Measurements from ENCODE around the gene FAT1. TPM values are rescaled to one million over a fixed set of nuclear protein-coding genes. Genes with fewer than 3 reads are reported as not detected.

FAT1 gene
- total and polyA plus RNA-seq, 5 donors from 2014 or later = 0.10 TPM; not detected in 4

DNA sequence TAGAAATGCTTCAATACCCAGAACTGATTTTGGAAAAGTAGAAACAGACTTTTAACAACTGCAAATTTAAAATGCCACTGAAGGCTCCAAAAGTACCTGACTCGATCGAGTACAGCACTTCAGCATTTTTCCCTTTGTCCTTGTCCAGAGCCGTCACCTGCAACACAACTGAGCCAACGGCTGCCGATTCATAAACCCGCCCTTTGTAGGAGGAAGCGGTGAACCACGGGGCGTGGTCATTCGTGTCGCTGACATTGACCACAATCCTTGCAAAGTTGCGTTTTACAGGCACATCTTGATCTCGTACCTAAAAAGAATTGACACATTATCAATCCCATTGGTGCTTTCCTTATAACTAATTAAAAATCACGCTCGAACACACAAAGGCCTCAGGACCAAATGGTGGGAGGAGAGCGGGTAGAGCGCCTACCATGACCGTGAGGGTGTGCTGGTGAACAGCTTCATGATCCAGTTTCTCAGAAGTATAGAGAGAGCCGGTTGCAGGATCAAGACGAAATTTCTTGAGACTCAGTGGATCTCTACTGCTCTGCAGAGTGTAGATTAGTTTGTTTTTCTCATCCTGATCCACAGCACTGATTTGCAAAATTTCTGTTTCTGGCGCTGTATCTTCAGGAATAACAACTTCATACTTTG is 95.5 kb downstream of the FAT1 start:
- Mint-ChIP-seq H3K4me3 (no peak overlapping the region), H3K27ac (no peak overlapping the region), H3K27me3 (no peaks in the 10 kb centered on the region), H3K9me3 (peaks cover 0 to 7% (median 4%) of the 10 kb centered on the region in 7 donors), H3K36me3 (no peaks in the 10 kb centered on the region), H3K4me1 (peaks cover 0 to 7% (median 5%) of the 10 kb centered on the region in 4 donors)
- DNase-seq = peak in 2 of 3 donors; percentile 1 to 39
- Histone ChIP-seq H3K27ac (ENCODE audit: insufficient read depth, low read length, poor library complexity, severe bottlenecking) (no peak overlapping the region), H3K9me3 (ENCODE audit: control insufficient read depth in 2 of 2, low read length in 2 of 2) (no peaks in the 10 kb centered on the region), H3K4me3 (ENCODE audit: low read depth, low read length) (no peak overlapping the region), H3K36me3 (ENCODE audit: control insufficient read depth, insufficient read depth, low read length) (no peaks in the 10 kb centered on the region), H3K4me1 (ENCODE audit: control insufficient read depth, insufficient read depth, low read length, poor library complexity, severe bottlenecking) (no peaks in the 10 kb centered on the region), H3K27me3 (ENCODE audit: control insufficient read depth, insufficient read depth, low read length) (no peaks in the 10 kb centered on the region)
- no peak for ATAC-seq (ENCODE audit: low read depth in 2 of 2)

DNA sequence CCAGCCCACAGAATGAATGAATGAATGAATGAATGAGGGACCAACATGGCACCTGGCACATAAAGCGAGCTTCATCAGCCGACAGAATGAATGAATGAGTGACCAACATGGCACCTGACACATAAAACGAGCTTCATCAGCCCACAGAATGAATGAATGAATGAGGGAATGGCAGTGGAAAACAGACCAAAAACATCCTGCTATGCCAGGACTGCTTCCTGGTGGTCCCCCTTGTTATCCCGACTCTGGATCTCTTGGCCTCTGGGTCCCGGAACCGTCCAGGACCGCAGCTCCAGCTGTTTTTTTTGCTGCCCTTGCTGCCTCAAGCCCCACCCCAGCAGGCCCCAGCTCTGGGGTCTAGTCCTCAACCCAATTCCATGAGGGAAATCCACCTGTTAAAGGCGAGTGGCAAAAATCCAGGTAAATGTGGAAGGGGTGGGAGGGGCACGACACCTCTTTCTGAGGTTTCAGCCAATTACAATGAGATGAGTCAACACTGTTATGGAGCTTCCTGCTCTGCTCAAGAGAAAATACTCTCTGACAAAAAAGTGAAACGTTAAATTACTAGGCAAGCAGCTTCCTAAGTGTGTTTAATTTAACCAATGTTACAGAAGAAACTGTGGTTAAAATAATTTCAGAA is 96.3 kb downstream of the FAT1 start:
- no peak overlapping the region for H3K4me3 Mint-ChIP-seq
- Histone ChIP-seq H3K27ac (ENCODE audit: insufficient read depth, low read length, poor library complexity, severe bottlenecking) (no peak overlapping the region), H3K4me3 (ENCODE audit: low read depth, low read length) (no peak overlapping the region), H3K9me3 (ENCODE audit: control insufficient read depth in 2 of 2, low read length in 2 of 2) (no peaks in the 10 kb centered on the region), H3K27me3 (ENCODE audit: control insufficient read depth, insufficient read depth, low read length) (no peaks in the 10 kb centered on the region), H3K36me3 (ENCODE audit: control insufficient read depth, insufficient read depth, low read length) (no peaks in the 10 kb centered on the region), H3K4me1 (ENCODE audit: control insufficient read depth, insufficient read depth, low read length, poor library complexity, severe bottlenecking) (no peaks in the 10 kb centered on the region)
- H3K27ac Mint-ChIP-seq = no peak overlapping the region
- no peaks in the 10 kb centered on the region for H3K36me3 Mint-ChIP-seq
- DNase-seq (peak in 2 of 3 donors; percentile 2 to 3), ATAC-seq (ENCODE audit: low read depth in 2 of 2) (no peak)
- H3K9me3 Mint-ChIP-seq = peaks cover 0 to 10% (median 4%) of the 10 kb centered on the region in 7 donors
- H3K4me1 Mint-ChIP-seq = peaks cover 0 to 7% (median 5%) of the 10 kb centered on the region in 4 donors
- no peaks in the 10 kb centered on the region for H3K27me3 Mint-ChIP-seq

DNA sequence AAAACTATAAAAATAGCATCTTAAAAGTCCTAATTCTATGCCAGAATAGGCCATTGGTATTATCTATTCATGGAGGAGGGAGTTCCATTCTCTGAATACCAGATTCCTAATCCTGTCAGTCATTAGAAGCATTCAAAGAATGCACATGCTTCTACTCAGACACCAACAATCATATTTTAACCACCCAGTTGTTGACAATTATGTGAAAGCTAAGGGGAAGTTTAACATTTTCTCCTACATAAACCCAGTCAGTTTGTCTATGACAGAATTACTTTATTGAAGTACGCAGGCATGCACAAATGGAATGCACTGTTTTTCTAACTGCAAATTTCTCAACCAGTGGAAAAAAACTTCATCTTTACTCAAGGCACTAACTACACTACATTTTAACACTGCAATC is 98.7 kb downstream of the FAT1 start:
- H3K36me3 Mint-ChIP-seq = no peaks in the 10 kb centered on the region
- Histone ChIP-seq H3K27ac (ENCODE audit: insufficient read depth, low read length, poor library complexity, severe bottlenecking) (no peak overlapping the region), H3K4me1 (ENCODE audit: control insufficient read depth, insufficient read depth, low read length, poor library complexity, severe bottlenecking) (no peaks in the 10 kb centered on the region), H3K36me3 (ENCODE audit: control insufficient read depth, insufficient read depth, low read length) (no peaks in the 10 kb centered on the region), H3K4me3 (ENCODE audit: low read depth, low read length) (no peak overlapping the region), H3K27me3 (ENCODE audit: control insufficient read depth, insufficient read depth, low read length) (no peaks in the 10 kb centered on the region), H3K9me3 (ENCODE audit: control insufficient read depth in 2 of 2, low read length in 2 of 2) (no peaks in the 10 kb centered on the region)
- H3K27me3 Mint-ChIP-seq = no peaks in the 10 kb centered on the region
- H3K9me3 Mint-ChIP-seq = peaks cover 0 to 10% (median under 1%) of the 10 kb centered on the region in 7 donors
- no peak overlapping the region for H3K27ac Mint-ChIP-seq
- no peak overlapping the region for H3K4me3 Mint-ChIP-seq
- ATAC-seq (ENCODE audit: low read depth in 2 of 2) (no peak), DNase-seq (no peak)
- H3K4me1 Mint-ChIP-seq = peaks cover 0 to 7% (median 5%) of the 10 kb centered on the region in 4 donors

DNA sequence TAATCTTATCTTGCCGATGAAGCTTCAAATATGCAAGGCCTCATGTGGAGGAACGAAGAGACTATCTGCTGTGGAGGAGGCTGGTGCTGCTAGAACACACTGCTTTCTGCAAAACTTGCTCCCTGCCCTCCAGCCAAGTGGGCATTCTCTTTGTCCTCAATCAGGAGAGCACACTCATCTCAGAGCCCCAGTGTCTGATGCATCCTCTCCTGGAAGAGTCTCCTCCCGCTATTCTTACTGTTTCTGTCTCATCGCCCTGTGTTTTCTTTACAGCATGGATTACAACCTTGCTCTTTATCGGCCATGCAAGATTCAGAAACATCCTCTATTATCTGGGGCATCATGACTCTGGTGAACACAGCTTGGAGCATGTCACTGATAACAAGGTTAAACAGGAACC is 100.1 kb downstream of the FAT1 start:
- no peak overlapping the region for H3K4me3 ChIP-seq (ENCODE audit: low read depth, low read length)
- Mint-ChIP-seq H3K36me3 (no peaks in the 10 kb centered on the region), H3K4me1 (peaks cover 0 to 7% (median 5%) of the 10 kb centered on the region in 4 donors), H3K9me3 (peaks cover 0 to 10% (median 0%) of the 10 kb centered on the region in 7 donors), H3K27me3 (no peaks in the 10 kb centered on the region), H3K4me3 (no peak overlapping the region), H3K27ac (no peak overlapping the region)
- no peaks in the 10 kb centered on the region for H3K27me3 ChIP-seq (ENCODE audit: control insufficient read depth, insufficient read depth, low read length)
- no peaks in the 10 kb centered on the region for H3K36me3 ChIP-seq (ENCODE audit: control insufficient read depth, insufficient read depth, low read length)
- no peak for DNase-seq
- ATAC-seq (ENCODE audit: low read depth in 2 of 2) = no peak
- no peaks in the 10 kb centered on the region for H3K9me3 ChIP-seq (ENCODE audit: control insufficient read depth in 2 of 2, low read length in 2 of 2)
- H3K4me1 ChIP-seq (ENCODE audit: control insufficient read depth, insufficient read depth, low read length, poor library complexity, severe bottlenecking) = no peaks in the 10 kb centered on the region
- H3K27ac ChIP-seq (ENCODE audit: insufficient read depth, low read length, poor library complexity, severe bottlenecking) = no peak overlapping the region

DNA sequence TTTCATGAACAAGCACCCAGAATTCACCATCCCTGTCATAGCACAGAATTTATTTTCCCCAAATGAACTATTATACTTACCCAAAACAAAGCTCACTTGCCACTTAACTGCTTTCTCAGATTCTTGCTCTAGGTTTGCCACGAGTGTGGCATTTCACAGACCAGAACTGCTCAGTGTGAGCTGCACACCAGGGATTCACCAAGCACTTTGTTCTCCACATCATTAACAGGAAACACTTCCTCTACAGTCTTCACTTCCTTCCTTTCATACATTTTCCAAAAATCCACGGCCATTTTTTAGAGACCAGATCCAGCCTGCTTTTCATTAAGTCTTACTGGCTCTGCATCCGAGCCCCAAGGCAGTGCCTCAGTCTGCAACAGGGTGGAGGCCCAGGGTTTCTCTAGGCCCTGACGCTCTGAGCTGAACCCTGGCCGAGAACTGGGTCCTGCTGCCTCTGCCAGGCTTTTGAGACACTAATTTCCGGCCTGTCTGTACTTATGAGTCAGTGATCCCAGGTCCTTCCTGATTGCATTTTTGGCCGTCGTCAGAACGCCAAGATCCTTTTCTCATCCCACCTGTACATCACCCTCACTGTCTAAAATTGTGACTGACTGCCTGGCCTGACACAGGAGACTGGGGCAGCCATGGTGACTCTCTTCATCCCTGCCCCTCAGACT is 100.7 kb downstream of the FAT1 start:
- Histone ChIP-seq H3K9me3 (ENCODE audit: control insufficient read depth in 2 of 2, low read length in 2 of 2) (no peaks in the 10 kb centered on the region), H3K4me3 (ENCODE audit: low read depth, low read length) (no peak overlapping the region), H3K27me3 (ENCODE audit: control insufficient read depth, insufficient read depth, low read length) (no peaks in the 10 kb centered on the region), H3K36me3 (ENCODE audit: control insufficient read depth, insufficient read depth, low read length) (no peaks in the 10 kb centered on the region), H3K4me1 (ENCODE audit: control insufficient read depth, insufficient read depth, low read length, poor library complexity, severe bottlenecking) (no peaks in the 10 kb centered on the region), H3K27ac (ENCODE audit: insufficient read depth, low read length, poor library complexity, severe bottlenecking) (no peak overlapping the region)
- no peak for DNase-seq
- peaks cover 0 to 5% (median 2%) of the 10 kb centered on the region in 4 donors for H3K4me1 Mint-ChIP-seq
- peaks cover 0 to 6% (median 2%) of the 10 kb centered on the region in 7 donors for H3K9me3 Mint-ChIP-seq
- H3K27me3 Mint-ChIP-seq = no peaks in the 10 kb centered on the region
- no peak overlapping the region for H3K27ac Mint-ChIP-seq
- H3K4me3 Mint-ChIP-seq = no peak overlapping the region
- no peaks in the 10 kb centered on the region for H3K36me3 Mint-ChIP-seq
- ATAC-seq (ENCODE audit: low read depth in 2 of 2) = no peak

DNA sequence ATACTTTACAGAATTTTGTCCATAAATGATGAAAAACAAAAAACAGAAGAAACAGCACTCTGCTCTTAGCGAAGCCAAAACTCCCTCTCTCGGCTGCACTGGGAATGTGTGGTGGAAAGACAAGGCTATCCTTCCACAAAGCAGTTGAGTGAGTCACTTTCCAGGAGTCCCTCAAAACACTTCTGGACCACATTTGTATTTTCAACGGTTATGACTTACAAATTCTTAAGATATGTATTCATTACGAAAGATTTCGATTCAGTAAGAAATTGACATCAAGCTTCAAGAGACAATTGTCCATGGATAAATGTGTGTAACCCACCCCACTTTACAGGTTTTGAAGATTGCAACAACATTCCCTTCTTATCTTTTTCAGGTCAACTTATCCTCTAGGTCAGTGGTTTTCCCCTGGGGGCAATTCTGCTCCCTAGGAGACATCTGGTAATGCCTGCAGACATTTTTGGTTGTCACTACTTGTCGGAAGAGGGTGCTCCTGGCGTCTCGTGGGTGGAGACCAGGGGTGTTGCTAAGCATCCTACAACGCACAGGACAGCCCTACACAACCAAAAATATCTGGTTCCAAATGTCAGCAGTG is 101.6 kb downstream of the FAT1 start:
- H3K4me3 ChIP-seq (ENCODE audit: low read depth, low read length) = no peak overlapping the region
- H3K36me3 Mint-ChIP-seq = no peaks in the 10 kb centered on the region
- H3K4me1 Mint-ChIP-seq = no peaks in the 10 kb centered on the region
- no peaks in the 10 kb centered on the region for H3K27me3 ChIP-seq (ENCODE audit: control insufficient read depth, insufficient read depth, low read length)
- ATAC-seq (ENCODE audit: low read depth in 2 of 2) (no peak), DNase-seq (no peak)
- no peak overlapping the region for H3K27ac ChIP-seq (ENCODE audit: insufficient read depth, low read length, poor library complexity, severe bottlenecking)
- no peaks in the 10 kb centered on the region for H3K9me3 ChIP-seq (ENCODE audit: control insufficient read depth in 2 of 2, low read length in 2 of 2)
- H3K9me3 Mint-ChIP-seq = peaks cover 0 to 6% (median 2%) of the 10 kb centered on the region in 7 donors
- H3K27ac Mint-ChIP-seq = no peak overlapping the region
- H3K27me3 Mint-ChIP-seq = no peaks in the 10 kb centered on the region
- H3K4me3 Mint-ChIP-seq = peak overlapping the region in 1 of 4 donors; percentile 21
- no peaks in the 10 kb centered on the region for H3K36me3 ChIP-seq (ENCODE audit: control insufficient read depth, insufficient read depth, low read length)
- H3K4me1 ChIP-seq (ENCODE audit: control insufficient read depth, insufficient read depth, low read length, poor library complexity, severe bottlenecking) = no peaks in the 10 kb centered on the region

DNA sequence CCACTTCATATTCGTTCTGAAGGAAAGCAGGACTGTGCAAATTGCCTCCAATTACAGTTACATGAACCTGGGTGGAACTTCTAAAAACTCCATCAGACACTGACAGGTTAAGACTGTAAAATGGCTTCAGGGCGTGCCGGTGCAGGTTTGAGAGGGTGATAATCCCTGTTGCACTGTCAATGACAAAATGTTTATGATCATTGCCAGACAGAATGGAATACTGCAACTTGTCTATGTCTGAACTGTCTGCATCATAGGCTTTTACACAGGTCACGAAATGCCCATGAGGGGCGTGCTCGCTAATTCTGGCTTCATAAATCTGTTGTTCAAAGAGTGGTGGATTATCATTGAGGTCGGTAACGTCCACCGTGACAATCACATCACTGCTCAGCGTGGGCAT is 104.6 kb downstream of the FAT1 start:
- Mint-ChIP-seq H3K9me3 (peaks cover 0 to 6% (median 4%) of the 10 kb centered on the region in 7 donors), H3K27me3 (no peaks in the 10 kb centered on the region), H3K4me3 (no peak overlapping the region), H3K27ac (no peak overlapping the region), H3K4me1 (no peaks in the 10 kb centered on the region), H3K36me3 (no peaks in the 10 kb centered on the region)
- no peak for ATAC-seq (ENCODE audit: low read depth in 2 of 2)
- no peak for DNase-seq
- Histone ChIP-seq H3K36me3 (ENCODE audit: control insufficient read depth, insufficient read depth, low read length) (no peaks in the 10 kb centered on the region), H3K27me3 (ENCODE audit: control insufficient read depth, insufficient read depth, low read length) (no peaks in the 10 kb centered on the region), H3K27ac (ENCODE audit: insufficient read depth, low read length, poor library complexity, severe bottlenecking) (no peak overlapping the region), H3K4me1 (ENCODE audit: control insufficient read depth, insufficient read depth, low read length, poor library complexity, severe bottlenecking) (no peaks in the 10 kb centered on the region), H3K4me3 (ENCODE audit: low read depth, low read length) (no peak overlapping the region), H3K9me3 (ENCODE audit: control insufficient read depth in 2 of 2, low read length in 2 of 2) (no peaks in the 10 kb centered on the region)
